ENCODE results near the gene SAMHD1.
"Not testable (repeated sequence)": the region's sequence is repeated elsewhere in the genome, so short reads cannot be mapped to it uniquely, and the experiment has no call there.

The SAMHD1 gene

DNA sequence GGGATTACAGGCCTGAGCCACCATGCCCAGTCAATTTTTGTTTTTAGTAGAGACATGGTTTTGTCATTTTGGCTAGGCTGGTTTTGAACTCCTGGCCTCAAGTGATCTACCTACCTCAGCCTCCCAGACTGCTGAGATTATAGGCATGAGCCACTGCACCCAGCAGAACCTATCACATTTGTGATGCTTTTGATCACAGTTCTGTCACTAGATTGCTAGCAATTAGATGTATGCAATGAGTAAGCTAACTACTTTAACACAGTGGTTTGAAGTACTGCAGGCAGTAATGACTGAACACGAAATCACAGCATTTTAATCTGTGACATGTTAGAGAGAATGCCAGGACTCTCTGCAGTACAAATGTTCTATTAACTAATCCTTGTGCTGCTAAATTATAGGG is 19.6 kb upstream of the SAMHD1 start:
- FAIRE-seq (no peak), DNase-seq (ENCODE audit: insufficient read length) (no peak)
- TF ChIP-seq POLR2AphosphoS5 (IDR thresholded peaks at IDR 0.05; ENCODE audit: low read depth, low read length) (no peak), TAF1 (IDR thresholded peaks at IDR 0.05; ENCODE audit: borderline replicate concordance, low read depth, low read length) (no peak), POLR2A (IDR thresholded peaks at IDR 0.05; ENCODE audit: low read depth, low read length) (no peak)

DNA sequence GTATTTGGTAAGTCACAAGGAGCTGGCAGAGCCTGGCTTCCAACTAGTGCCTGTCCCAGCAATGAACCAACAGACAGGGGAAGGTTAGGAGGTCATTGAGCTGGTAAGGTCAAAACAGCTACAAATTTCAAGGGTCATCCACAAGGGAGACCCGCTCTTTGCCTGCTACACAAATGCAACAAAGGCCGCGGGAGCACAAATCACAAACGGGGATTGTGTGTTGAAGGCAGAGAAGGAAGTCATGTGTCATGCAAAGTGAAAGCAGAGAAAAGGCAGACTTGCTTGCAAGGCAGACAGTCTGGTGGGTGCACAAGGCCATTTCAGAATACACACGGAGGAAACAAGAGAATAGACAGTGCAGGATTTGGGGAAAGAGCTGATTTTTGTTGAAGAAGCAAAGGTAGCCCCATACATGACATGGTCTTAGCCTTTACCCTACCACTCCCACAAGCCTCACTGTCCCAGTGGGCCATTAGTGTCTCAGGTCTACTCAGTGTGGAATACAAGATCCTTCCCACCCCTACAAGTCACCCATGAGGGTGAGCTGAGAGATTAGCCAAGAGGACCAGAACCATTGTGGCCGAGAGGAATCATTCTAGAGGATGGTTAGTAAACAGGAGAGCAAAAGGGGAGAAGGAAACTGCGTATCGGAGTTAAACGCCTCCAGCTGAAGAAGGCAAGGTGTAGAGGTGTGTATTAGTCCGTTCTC is 18.1 kb upstream of the SAMHD1 start:
- no peak for FAIRE-seq

DNA sequence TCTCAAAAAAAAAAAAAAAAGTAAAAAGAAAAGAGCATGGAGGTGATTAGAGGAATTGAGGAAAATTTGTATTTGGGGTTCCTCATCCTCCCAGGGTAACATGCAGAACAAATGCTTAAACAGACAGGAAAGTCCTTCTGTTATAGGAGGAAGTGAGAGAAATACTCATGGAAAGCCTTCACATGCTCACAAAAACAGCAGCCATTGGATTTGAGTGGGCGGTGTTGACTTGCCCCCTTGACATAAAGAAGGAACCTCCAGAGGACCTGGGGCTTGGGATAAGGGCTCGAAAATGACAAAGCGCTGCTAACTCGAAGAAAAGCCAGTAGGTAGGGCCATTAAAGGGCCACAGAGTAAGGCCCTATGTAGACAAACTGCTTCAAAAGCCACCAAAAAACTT is 17.5 kb upstream of the SAMHD1 start:
- FAIRE-seq (no peak), DNase-seq (ENCODE audit: insufficient read length) (no peak)
- TF ChIP-seq POLR2A (IDR thresholded peaks at IDR 0.05; ENCODE audit: low read depth, low read length): no peak
- no peak for TF ChIP-seq TAF1 (IDR thresholded peaks at IDR 0.05; ENCODE audit: borderline replicate concordance, low read depth, low read length)
- no peak for TF ChIP-seq POLR2AphosphoS5 (IDR thresholded peaks at IDR 0.05; ENCODE audit: low read depth, low read length)

More for the DNA sequence above, 18.1 kb upstream of the SAMHD1 start:
- TF ChIP-seq POLR2AphosphoS5 (IDR thresholded peaks at IDR 0.05; ENCODE audit: low read depth, low read length) (no peak), TAF1 (IDR thresholded peaks at IDR 0.05; ENCODE audit: borderline replicate concordance, low read depth, low read length) (no peak), POLR2A (IDR thresholded peaks at IDR 0.05; ENCODE audit: low read depth, low read length) (no peak)
- no peak for DNase-seq (ENCODE audit: insufficient read length)

DNA sequence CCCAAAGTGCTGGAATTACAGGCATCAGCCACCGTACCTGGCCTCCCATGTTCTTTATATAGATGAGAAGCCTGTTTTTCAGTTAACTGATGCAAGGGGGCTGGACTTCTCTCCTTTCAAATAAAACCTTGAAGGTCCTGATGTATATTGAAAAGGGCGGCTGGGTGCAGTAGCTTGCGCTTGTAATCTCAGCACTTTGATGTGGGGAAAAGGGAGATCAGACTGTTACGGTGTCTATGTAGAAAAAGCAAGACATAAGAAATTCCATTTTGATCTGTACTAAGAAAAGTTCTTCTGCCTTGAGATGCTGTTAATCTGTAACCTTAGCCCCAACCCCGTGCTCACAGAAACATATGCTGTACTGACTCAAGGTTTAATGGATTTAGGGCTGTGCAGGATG is 16.1 kb upstream of the SAMHD1 start:
- FAIRE-seq (no peak), DNase-seq (ENCODE audit: insufficient read length) (no peak)
- TF ChIP-seq POLR2A (IDR thresholded peaks at IDR 0.05; ENCODE audit: low read depth, low read length): no peak
- no peak for TF ChIP-seq TAF1 (IDR thresholded peaks at IDR 0.05; ENCODE audit: borderline replicate concordance, low read depth, low read length)
- TF ChIP-seq POLR2AphosphoS5 (IDR thresholded peaks at IDR 0.05; ENCODE audit: low read depth, low read length): no peak

DNA sequence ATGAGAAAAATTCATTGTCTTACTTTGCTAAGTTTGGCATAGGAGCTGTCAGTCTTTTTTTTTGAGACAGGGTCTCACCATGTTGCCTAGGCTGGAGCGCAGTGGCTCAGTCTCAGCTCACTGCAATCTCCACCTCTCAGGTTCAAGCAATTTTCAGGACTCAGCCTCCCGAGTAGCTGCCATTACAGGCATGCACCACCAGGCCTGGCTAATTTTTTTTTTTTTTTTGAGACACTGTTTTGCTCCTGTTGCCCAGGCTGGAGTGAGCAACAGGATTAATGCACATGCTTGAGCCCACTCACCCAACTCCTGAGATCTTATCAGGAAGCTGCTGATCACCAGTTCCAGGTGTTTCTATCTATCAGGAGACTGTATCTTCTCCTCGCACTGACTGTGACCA is 15.5 kb upstream of the SAMHD1 start:
- DNase-seq (ENCODE audit: insufficient read length); FAIRE-seq: not testable (repeated sequence)

DNA sequence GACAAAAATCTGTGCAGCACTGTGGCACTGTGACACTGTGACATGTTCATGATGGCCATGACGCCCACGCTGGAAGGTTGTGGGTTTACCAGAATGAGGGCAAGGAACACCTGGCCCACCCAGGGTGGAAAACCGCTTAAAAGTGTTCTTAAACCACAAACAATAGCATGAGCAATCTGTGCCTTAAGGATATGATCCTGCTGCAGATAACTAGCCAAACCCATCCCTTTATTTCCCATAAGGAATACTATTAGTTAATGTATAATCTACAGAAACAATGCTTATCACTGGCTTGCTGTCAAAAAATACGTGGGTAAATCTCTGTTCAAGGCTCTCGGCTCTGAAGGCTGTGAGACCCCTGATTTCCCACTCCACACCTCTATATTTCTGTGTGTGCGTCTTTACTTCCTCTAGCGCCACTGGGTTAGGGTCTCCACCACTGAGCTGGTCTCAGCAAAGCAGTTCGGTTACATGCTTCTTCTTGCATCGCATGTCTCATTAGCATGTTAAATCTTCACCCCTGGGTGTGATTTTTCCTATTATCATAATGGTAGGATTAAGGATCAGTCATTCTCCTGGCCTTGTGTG is 10.9 kb upstream of the SAMHD1 start:
- FAIRE-seq: not testable (repeated sequence)

DNA sequence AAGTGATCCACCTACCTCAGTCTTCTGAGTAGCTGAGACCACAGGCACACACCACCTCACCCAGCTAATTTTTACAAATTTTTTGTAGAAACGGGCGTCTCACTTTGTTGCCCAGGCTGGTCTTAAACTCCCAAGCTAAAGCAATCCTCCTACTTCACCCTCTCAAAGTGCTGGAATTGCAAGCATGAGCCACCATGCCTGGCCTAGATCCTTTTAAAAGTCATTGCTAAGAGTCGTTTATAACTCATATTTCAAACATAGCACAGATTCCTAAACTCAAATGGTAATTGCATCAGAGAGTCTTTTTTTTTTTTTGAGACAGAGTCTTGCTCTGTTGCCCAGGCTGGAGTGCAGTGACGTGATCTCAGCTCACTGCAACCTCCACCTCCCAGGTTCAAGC is 7.7 kb upstream of the SAMHD1 start:
- DNase-seq (ENCODE audit: insufficient read length): no peak
- TF ChIP-seq TAF1 (IDR thresholded peaks at IDR 0.05; ENCODE audit: borderline replicate concordance, low read depth, low read length) (no peak), POLR2AphosphoS5 (IDR thresholded peaks at IDR 0.05; ENCODE audit: low read depth, low read length) (no peak), POLR2A (IDR thresholded peaks at IDR 0.05; ENCODE audit: low read depth, low read length) (no peak)
- no peak for FAIRE-seq

More for the DNA sequence above, 10.9 kb upstream of the SAMHD1 start:
- DNase-seq (ENCODE audit: insufficient read length): not testable (repeated sequence)

DNA sequence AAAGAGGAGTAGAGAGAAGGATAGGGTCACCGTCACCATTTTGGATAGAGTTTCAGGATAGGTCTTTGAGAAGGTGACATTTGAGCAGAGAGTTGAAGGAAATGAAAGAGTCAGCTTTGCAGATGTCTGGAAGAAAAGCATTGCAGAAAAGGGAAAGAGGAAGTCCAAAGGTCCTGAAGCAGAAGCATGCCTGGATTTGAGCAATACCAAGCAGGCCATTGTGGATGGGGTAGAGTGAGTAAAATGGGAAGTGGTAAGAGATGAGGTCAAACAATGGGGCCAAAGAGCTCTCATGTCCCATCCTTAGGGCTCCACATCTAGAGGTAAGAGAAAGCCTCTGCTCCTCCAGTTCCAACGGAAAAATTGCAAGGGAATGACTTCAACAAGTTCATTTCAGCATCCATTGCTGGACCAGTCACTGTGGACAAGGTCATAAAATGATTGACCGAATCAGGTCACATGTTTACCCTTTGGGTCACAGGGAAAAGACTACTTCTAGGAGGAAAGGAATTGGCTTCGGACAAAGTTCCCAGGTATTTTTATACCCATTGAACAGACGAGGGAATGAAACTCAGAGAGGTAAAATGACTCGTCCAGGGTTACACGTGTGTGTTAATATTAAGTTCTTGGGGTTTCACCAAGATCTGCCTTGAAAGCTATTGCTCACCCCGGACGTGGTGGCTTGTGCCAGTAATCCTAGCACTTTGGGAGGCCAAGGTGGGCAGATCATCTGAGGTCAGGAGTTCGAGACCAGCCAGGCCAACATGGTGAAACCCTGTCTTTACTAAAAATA is 6.6 kb upstream of the SAMHD1 start:
- TF ChIP-seq POLR2AphosphoS5 (IDR thresholded peaks at IDR 0.05; ENCODE audit: low read depth, low read length) (no peak), POLR2A (IDR thresholded peaks at IDR 0.05; ENCODE audit: low read depth, low read length) (no peak), TAF1 (IDR thresholded peaks at IDR 0.05; ENCODE audit: borderline replicate concordance, low read depth, low read length) (no peak)
- FAIRE-seq (no peak), DNase-seq (ENCODE audit: insufficient read length) (no peak)

DNA sequence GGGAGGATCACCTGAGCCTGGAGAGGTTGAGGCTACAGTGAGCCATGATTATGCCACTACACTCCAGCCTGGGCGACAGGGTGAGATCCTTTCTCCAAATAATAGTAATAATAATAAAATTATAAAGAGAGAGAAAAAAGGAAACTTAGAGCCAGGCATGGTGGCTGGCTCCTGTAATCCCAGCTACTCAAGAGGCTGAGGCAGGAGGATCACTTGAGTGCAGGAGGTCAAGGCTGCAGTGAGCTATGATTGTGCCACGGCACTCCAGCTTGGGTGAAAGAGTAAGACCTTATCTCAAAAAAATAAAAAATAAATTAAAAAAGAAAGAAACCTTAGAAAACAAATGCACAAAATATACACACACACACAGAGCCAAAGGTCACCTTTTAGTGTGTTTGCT is 5.2 kb upstream of the SAMHD1 start:
- FAIRE-seq (no peak), DNase-seq (ENCODE audit: insufficient read length) (no peak)

DNA sequence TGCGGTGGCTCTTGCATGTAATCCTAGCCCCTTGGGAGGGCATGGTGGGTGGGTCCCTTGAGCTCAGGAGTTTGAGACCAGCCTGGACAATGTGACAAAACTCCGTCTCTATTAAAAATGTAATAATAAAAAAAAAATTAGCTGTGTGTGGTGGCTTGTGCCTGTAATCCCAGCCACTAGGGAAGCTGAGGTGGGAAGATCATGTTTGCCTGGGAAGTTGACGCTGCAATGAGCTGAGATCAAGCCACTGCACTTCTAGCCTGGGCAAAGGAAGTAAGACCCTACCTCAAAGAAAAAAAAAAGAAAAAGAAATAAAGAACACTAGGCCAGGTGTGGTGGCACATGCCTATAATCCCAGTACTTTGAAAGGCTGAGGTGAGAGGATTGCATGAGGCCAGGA is 4.5 kb upstream of the SAMHD1 start:
- no peak for FAIRE-seq
- no peak for DNase-seq (ENCODE audit: insufficient read length)
- TF ChIP-seq POLR2A (IDR thresholded peaks at IDR 0.05; ENCODE audit: low read depth, low read length) (no peak), POLR2AphosphoS5 (IDR thresholded peaks at IDR 0.05; ENCODE audit: low read depth, low read length) (no peak), TAF1 (IDR thresholded peaks at IDR 0.05; ENCODE audit: borderline replicate concordance, low read depth, low read length) (no peak)

More for the DNA sequence above, 5.2 kb upstream of the SAMHD1 start:
- TF ChIP-seq TAF1 (IDR thresholded peaks at IDR 0.05; ENCODE audit: borderline replicate concordance, low read depth, low read length): no peak

DNA sequence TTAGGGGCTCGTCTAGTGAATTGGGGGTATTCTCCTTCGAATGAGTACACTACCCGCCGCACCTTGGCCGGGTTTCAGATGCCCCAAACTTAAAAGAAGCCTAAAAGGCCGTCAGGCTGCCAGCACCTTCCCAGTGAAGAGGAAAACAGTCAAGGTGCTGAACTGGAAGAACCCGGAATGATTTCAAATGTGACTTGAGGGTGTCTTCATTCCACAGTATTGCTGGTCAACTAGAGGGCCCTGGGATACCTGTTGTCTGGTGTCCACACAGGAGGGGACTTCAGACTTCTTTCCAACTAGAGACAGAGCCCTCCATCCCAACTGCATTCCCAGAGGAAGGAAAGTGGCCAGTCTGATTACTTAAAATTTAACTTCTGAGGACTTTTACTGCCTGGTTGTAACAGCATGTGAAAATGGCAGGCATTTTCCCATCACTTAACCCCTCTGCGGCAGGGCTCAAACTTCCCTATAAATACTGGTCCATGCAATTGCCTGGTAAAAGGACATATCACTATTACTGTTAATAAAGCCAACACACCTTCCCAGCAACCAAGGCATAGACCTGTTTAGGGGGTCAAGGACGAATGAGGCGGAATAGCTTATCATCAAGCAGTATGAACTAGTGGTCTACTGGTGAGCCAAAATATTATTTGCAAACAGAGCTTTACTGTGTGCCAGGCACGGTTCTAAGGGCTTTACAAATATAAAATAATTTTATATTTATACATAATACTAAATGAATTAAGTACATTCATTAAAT is 651 bp upstream of the SAMHD1 start:
- no peak for DNase-seq (ENCODE audit: insufficient read length)

More for the DNA sequence above, 651 bp upstream of the SAMHD1 start:
- TF ChIP-seq POLR2A (IDR thresholded peaks at IDR 0.05; ENCODE audit: low read depth, low read length): no peak
- TF ChIP-seq POLR2AphosphoS5 (IDR thresholded peaks at IDR 0.05; ENCODE audit: low read depth, low read length): no peak
- no peak for TF ChIP-seq TAF1 (IDR thresholded peaks at IDR 0.05; ENCODE audit: borderline replicate concordance, low read depth, low read length)
- FAIRE-seq: no peak

Measured in GM12892 (cell line).